Smooth muscle cell (in vitro differentiated cells): Measurements from ENCODE around the gene MOCS1. TPM values are rescaled to one million over a fixed set of nuclear protein-coding genes. Genes with fewer than 3 reads are reported as not detected.

Experiments
- DNase-seq: peaks from one replicate; lab custom pipeline; 2025; ENCODE audit not compliant: unreplicated experiment; lab: John Stamatoyannopoulos, UW
- H2AFZ ChIP-seq: fragments of 200-600 bp; sonication (generic); 2 replicates; pipeline ENCODE4 v1.6.0; 2016; ENCODE audit warnings: antibody characterized with exemption, low read depth, mild to moderate bottlenecking
- H3F3A ChIP-seq: fragments of 200-600 bp; sonication (generic); 2 replicates; pipeline ENCODE4 v1.6.0; 2017; ENCODE audit warnings: antibody characterized with exemption, low read depth
- H3K27ac ChIP-seq: fragments of 200-600 bp; sonication (generic); 2 replicates; pipeline ENCODE4 v1.5.1; 2016; ENCODE audit warnings: low read depth, mild to moderate bottlenecking
- H3K27me3 ChIP-seq: fragments of 200-600 bp; sonication (generic); 2 replicates; pipeline ENCODE4 v1.6.1; 2016; ENCODE audit warnings: low read depth, mild to moderate bottlenecking
- H3K36me3 ChIP-seq: fragments of 200-600 bp; sonication (generic); 2 replicates; pipeline ENCODE4 v1.5.1; 2016; ENCODE audit warnings: low read depth
- H3K4me1 ChIP-seq: fragments of 200-600 bp; sonication (generic); 2 replicates; pipeline ENCODE4 v1.5.1; 2016; ENCODE audit warnings: low read depth
- H3K4me2 ChIP-seq: fragments of 200-600 bp; sonication (generic); 2 replicates; pipeline ENCODE4 v1.6.0; 2016; ENCODE audit warnings: mild to moderate bottlenecking
- H3K4me3 ChIP-seq: fragments of 200-600 bp; sonication (generic); 2 replicates; pipeline ENCODE4 v1.5.1; 2016; ENCODE audit warnings: mild to moderate bottlenecking
- H3K79me2 ChIP-seq: fragments of 200-600 bp; sonication (generic); 2 replicates; pipeline ENCODE4 v1.6.0; 2016; ENCODE audit warnings: low read depth, mild to moderate bottlenecking
- H3K9ac ChIP-seq: fragments of 200-600 bp; sonication (generic); 2 replicates; pipeline ENCODE4 v1.6.0; 2016; ENCODE audit warnings: low read depth
- H3K9me3 ChIP-seq: fragments of 200-600 bp; sonication (generic); replicated peaks from 2 replicates; pipeline ENCODE4 v1.5.1; 2016; ENCODE audit warnings: low read depth
- H4K20me1 ChIP-seq: fragments of 200-600 bp; sonication (generic); 2 replicates; pipeline ENCODE4 v1.6.0; 2016; ENCODE audit warnings: low read depth
- WGBS: methylation state at CpG from one replicate; pipeline ENCODE4 v1.1.7; 2016; ENCODE audit warnings: low lambda C conversion rate; 5-methylcytosine and 5-hydroxymethylcytosine counted together
- polyA plus RNA-seq: library from polyadenylated mRNA; unstranded; fragments of >200 nt; fragmentation: Nextera tagmentation; extraction: Ambion mirVana; gene quantifications from 2 replicates; pipeline ENCODE4 v1.2.1, GENCODE V29; 2016
- total RNA-seq: library from RNA; depleted of rRNA; stranded (reverse); fragments of >200 nt; gene quantifications from 2 replicates; pipeline ENCODE4 v1.2.3, GENCODE V29; 2014
- TF ChIP-seq, protein P1 (sequence below): fragments of 200-600 bp; sonication (generic); IDR thresholded peaks from 2 replicates; pipeline ENCODE4 v1.5.1; 2017; ENCODE audit warnings: borderline replicate concordance, mild to moderate bottlenecking, antibody characterized with exemption; ENCODE audit not compliant: insufficient read depth, poor library complexity, severe bottlenecking

The MOCS1 gene
- total and polyA plus RNA-seq, 2 experiments from 2014 or later: 7.7 to 12.1 TPM

DNA sequence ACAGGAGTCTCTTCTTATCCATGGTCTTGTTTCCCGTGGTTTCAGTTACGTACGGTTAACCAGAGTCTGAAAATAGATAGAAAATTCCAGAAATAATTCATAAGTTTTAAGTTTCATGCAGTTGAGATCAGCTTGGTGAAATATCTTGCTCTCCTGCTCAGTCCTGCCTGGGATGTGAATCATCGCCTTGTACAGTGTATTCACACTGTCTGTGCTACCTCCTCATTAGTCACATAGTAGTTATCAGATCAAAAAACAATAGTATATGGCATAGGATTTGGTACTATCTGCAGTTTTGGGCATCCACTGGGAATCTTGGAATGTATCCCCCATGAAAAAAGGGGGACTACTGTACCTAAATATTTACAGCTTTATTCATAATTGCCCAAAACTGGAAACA is 22.7 kb upstream of the MOCS1 start:
- 76% methylated on average over 4 of the region's 4 CpGs for WGBS
- peak overlapping the region; percentile 8 for H3K27ac ChIP-seq
- H4K20me1 ChIP-seq: no peaks in the 10 kb centered on the region
- TF ChIP-seq, protein P1, sequence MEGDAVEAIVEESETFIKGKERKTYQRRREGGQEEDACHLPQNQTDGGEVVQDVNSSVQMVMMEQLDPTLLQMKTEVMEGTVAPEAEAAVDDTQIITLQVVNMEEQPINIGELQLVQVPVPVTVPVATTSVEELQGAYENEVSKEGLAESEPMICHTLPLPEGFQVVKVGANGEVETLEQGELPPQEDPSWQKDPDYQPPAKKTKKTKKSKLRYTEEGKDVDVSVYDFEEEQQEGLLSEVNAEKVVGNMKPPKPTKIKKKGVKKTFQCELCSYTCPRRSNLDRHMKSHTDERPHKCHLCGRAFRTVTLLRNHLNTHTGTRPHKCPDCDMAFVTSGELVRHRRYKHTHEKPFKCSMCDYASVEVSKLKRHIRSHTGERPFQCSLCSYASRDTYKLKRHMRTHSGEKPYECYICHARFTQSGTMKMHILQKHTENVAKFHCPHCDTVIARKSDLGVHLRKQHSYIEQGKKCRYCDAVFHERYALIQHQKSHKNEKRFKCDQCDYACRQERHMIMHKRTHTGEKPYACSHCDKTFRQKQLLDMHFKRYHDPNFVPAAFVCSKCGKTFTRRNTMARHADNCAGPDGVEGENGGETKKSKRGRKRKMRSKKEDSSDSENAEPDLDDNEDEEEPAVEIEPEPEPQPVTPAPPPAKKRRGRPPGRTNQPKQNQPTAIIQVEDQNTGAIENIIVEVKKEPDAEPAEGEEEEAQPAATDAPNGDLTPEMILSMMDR: no peak
- no peaks in the 10 kb centered on the region for H3K4me1 ChIP-seq
- H3K36me3 ChIP-seq: no peaks in the 10 kb centered on the region
- H3K27me3 ChIP-seq: no peaks in the 10 kb centered on the region
- no peak overlapping the region for H3K9ac ChIP-seq
- no peak overlapping the region for H3K4me2 ChIP-seq
- no peaks in the 10 kb centered on the region for H3K9me3 ChIP-seq
- no peaks in the 10 kb centered on the region for H3K79me2 ChIP-seq
- H3K4me3 ChIP-seq: no peak overlapping the region
- H2AFZ ChIP-seq: no peak overlapping the region
- DNase-seq: no peak
- no peaks in the 10 kb centered on the region for H3F3A ChIP-seq

DNA sequence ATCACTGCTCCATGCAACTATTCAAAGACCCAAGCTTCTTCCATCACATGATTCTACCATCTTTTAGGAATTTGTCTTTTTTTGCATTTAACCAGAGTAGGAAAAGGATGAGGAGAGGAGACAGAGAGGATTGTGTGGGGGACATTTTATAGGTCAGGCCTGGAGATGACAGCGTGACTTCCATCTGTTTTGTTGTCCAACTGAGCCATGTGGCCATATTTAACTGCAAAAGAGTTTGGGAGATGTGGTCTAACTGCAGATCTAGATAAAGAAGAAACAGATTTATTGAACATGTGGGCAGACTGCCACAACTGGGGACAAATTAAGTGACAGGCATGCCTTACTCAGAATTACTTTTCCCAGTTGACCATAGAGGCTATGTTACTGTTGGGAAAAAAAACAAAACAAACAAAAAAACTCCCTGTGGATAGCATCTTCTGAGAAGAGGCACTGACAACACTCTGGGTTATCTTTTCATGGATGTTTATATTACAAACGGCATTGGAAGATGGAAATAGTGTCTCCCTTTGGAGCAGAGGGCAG is 18.9 kb upstream of the MOCS1 start:
- H3K27ac ChIP-seq: no peak overlapping the region
- H3K9me3 ChIP-seq: no peaks in the 10 kb centered on the region
- TF ChIP-seq, protein P1: no peak
- H3K27me3 ChIP-seq: no peaks in the 10 kb centered on the region
- no peak overlapping the region for H2AFZ ChIP-seq
- H3F3A ChIP-seq: no peaks in the 10 kb centered on the region
- no peak overlapping the region for H3K4me3 ChIP-seq
- WGBS: 51% methylated on average over 2 of the region's 2 CpGs
- H3K4me2 ChIP-seq: no peak overlapping the region
- no peak for DNase-seq
- no peaks in the 10 kb centered on the region for H3K4me1 ChIP-seq
- no peaks in the 10 kb centered on the region for H3K36me3 ChIP-seq
- H4K20me1 ChIP-seq: no peaks in the 10 kb centered on the region
- no peak overlapping the region for H3K9ac ChIP-seq
- no peaks in the 10 kb centered on the region for H3K79me2 ChIP-seq

DNA sequence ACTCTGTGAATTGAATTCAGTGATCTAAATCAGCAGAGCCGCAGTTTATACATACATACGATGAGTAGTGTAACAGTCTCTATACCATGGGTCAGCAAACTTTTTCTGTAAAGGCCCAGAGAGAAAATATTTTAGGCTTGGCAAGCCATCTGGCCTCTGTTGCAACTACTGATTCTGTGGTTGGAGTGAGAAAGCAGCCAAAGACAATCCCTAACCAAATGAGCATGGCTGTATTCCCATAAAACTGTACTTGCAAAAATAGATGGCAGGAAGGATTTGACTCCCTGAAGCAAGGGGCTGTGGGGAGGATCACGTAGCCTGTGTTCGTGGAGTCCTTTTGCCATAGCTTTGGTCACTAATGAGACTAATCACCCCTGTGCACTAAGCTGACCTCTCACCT is 17.9 kb upstream of the MOCS1 start:
- H4K20me1 ChIP-seq: no peaks in the 10 kb centered on the region
- 70% methylated on average over 4 of the region's 4 CpGs for WGBS
- no peaks in the 10 kb centered on the region for H3F3A ChIP-seq
- H3K27ac ChIP-seq: no peak overlapping the region
- H3K27me3 ChIP-seq: no peaks in the 10 kb centered on the region
- TF ChIP-seq, protein P1: no peak
- no peak overlapping the region for H3K9ac ChIP-seq
- no peak overlapping the region for H3K4me3 ChIP-seq
- no peaks in the 10 kb centered on the region for H3K4me1 ChIP-seq
- DNase-seq: no peak
- no peak overlapping the region for H2AFZ ChIP-seq
- no peak overlapping the region for H3K4me2 ChIP-seq
- no peaks in the 10 kb centered on the region for H3K9me3 ChIP-seq
- no peaks in the 10 kb centered on the region for H3K36me3 ChIP-seq
- H3K79me2 ChIP-seq: no peaks in the 10 kb centered on the region

DNA sequence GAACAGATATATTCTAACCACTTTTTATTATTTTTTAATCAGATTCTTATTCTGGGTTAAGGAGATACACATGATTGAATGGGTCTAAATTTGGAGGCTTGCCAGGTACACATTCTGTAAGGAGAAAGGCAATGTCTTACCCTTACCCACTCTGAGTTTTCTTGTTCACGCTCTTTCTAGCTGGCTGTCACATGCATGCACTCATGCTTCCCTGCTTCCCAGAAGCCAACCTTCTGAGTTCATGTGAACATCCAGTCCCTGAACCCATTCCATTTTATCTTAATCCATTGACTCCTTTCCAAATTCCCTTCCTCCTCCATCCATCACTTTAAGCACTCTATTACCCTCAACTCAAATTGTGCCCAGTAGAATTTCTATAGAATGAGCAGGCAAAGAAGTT is 17.5 kb upstream of the MOCS1 start:
- Histone ChIP-seq H3K27ac (no peak overlapping the region), H3K9me3 (no peaks in the 10 kb centered on the region), H3K79me2 (no peaks in the 10 kb centered on the region), H4K20me1 (no peaks in the 10 kb centered on the region), H3K36me3 (no peaks in the 10 kb centered on the region), H2AFZ (no peak overlapping the region), H3K4me1 (no peaks in the 10 kb centered on the region), H3K27me3 (no peaks in the 10 kb centered on the region), H3K4me3 (no peak overlapping the region), H3K9ac (no peak overlapping the region), H3K4me2 (no peak overlapping the region), H3F3A (no peaks in the 10 kb centered on the region)
- TF ChIP-seq, protein P1: no peak
- WGBS: 93% methylated on average over 1 of the region's 1 CpG
- DNase-seq: no peak
